GM23248 (cell line): ENCODE results near the gene ENTPD7. TPM values are rescaled to one million over a fixed set of nuclear protein-coding genes. Genes with fewer than 3 reads are reported as not detected.

Source experiments
- DNase-seq: peaks from one replicate; pipeline ENCODE4 v3.0.0-alpha.2; 2015
- H2AFZ ChIP-seq: fragments of 200-600 bp; sonication (generic); 2 replicates; pipeline ENCODE4 v1.6.1; 2016; ENCODE audit warnings: antibody characterized with exemption
- H3F3A ChIP-seq: fragments of 200-600 bp; sonication (generic); 2 replicates; pipeline ENCODE4 v1.6.1; 2016; ENCODE audit warnings: mild to moderate bottlenecking, antibody characterized with exemption, mixed run types; ENCODE audit not compliant: insufficient read depth
- H3K27ac ChIP-seq: fragments of 200-600 bp; sonication (generic); 2 replicates; pipeline ENCODE4 v1.5.1; 2016; ENCODE audit warnings: mild to moderate bottlenecking
- H3K27me3 ChIP-seq: fragments of 200-600 bp; sonication (generic); replicated peaks from 2 replicates; pipeline ENCODE4 v1.6.1; 2016; ENCODE audit warnings: mild to moderate bottlenecking; ENCODE audit not compliant: insufficient read depth
- H3K36me3 ChIP-seq: fragments of 200-600 bp; sonication (generic); 2 replicates; pipeline ENCODE4 v1.6.1; 2016; ENCODE audit warnings: low read depth, mild to moderate bottlenecking
- H3K4me1 ChIP-seq: fragments of 200-600 bp; sonication (generic); 2 replicates; pipeline ENCODE4 v1.6.1; 2016; ENCODE audit warnings: mild to moderate bottlenecking; ENCODE audit not compliant: insufficient read depth
- H3K4me2 ChIP-seq: fragments of 200-600 bp; sonication (generic); one replicate; pipeline ENCODE4 v1.6.1; 2016; ENCODE audit warnings: mild to moderate bottlenecking; ENCODE audit not compliant: unreplicated experiment
- H3K4me3 ChIP-seq: fragments of 200-600 bp; sonication (generic); 2 replicates; pipeline ENCODE4 v1.5.1; 2016; ENCODE audit warnings: mild to moderate bottlenecking
- H3K79me2 ChIP-seq: fragments of 200-600 bp; sonication (generic); 2 replicates; pipeline ENCODE4 v1.6.1; 2016; ENCODE audit warnings: mild to moderate bottlenecking; ENCODE audit not compliant: insufficient read depth
- H3K9ac ChIP-seq: fragments of 200-600 bp; sonication (generic); 2 replicates; pipeline ENCODE4 v1.6.1; 2016; ENCODE audit warnings: mild to moderate bottlenecking
- H3K9me2 ChIP-seq: fragments of 200-600 bp; sonication (generic); 2 replicates; pipeline ENCODE4 v1.6.1; 2016; ENCODE audit warnings: mixed run types, mild to moderate bottlenecking, moderate library complexity; ENCODE audit not compliant: insufficient read depth
- H3K9me3 ChIP-seq: fragments of 200-600 bp; sonication (generic); one replicate; pipeline ENCODE4 v1.6.1; 2017; ENCODE audit warnings: low read depth
- H4K20me1 ChIP-seq: fragments of 200-600 bp; sonication (generic); 2 replicates; pipeline ENCODE4 v1.6.0; 2016; ENCODE audit not compliant: insufficient read depth
- EZH2 ChIP-seq: fragments of 200-600 bp; sonication (generic); IDR thresholded peaks from 2 replicates; pipeline ENCODE4 v1.6.1; 2018; ENCODE audit warnings: antibody characterized with exemption, mild to moderate bottlenecking; ENCODE audit not compliant: insufficient read depth, poor library complexity, severe bottlenecking
- EZH2phosphoT487 ChIP-seq: fragments of 200-600 bp; sonication (generic); IDR thresholded peaks from 2 replicates; pipeline ENCODE4 v1.6.1; 2018; ENCODE audit warnings: antibody characterized with exemption, moderate library complexity, mild to moderate bottlenecking, low read depth; ENCODE audit not compliant: insufficient read depth
- WGBS, 2 experiments: methylation state at CpG; one replicate each; pipeline ENCODE4 v1.1.6; 2015 to 2017; ENCODE audit warnings: low lambda C conversion rate in 2 of 2, low coverage in 1 of 2; ENCODE audit errors: missing lambda C conversion rate in 2 of 2; 5-methylcytosine and 5-hydroxymethylcytosine counted together
- in situ Hi-C: fragments of 300-500 bp; cut with MboI; formaldehyde crosslinking; loops from 2 replicates; pipeline ENCODE4 v1.15.0; 2020
- polyA plus RNA-seq: library from polyadenylated mRNA; unstranded; fragments of >200 nt; fragmentation: Nextera tagmentation; extraction: Ambion mirVana; gene quantifications from 2 replicates; pipeline ENCODE4 v1.2.1, GENCODE V29; 2016
- total RNA-seq: library from RNA; depleted of rRNA; stranded (reverse); fragments of >200 nt; shearing (Covaris generic); gene quantifications from 2 replicates; pipeline ENCODE4 v1.2.3, GENCODE V29; 2014

Gene ENTPD7
- total and polyA plus RNA-seq, 2 experiments from 2014 or later, result 7.5 to 21.6 TPM

- no peaks in the 10 kb centered on the region for H3K79me2 ChIP-seq
- peak overlapping the region; percentile 57 for H3K27ac ChIP-seq
- 87 to 93% methylated on average over 2 to 3 of the region's 3 CpGs for WGBS, 2 experiments
Measured at GRCh38 chr10:99631496-99631895, 27.8 kb upstream of the ENTPD7 start.

GRCh38 chr10:99633832-99634231 is 25.5 kb upstream of the ENTPD7 start:
- Histone ChIP-seq H3K27me3 (no peaks in the 10 kb centered on the region), H3K4me1 (peaks cover 13% of the 10 kb centered on the region), H2AFZ (no peak overlapping the region), H3K36me3 (no peaks in the 10 kb centered on the region), H3K4me3 (no peak overlapping the region), H3K27ac (no peak overlapping the region), H3F3A (peaks cover 7% of the 10 kb centered on the region), H4K20me1 (no peaks in the 10 kb centered on the region), H3K9me3 (no peaks in the 10 kb centered on the region), H3K9ac (no peak overlapping the region), H3K79me2 (no peaks in the 10 kb centered on the region), H3K9me2 (no peaks in the 10 kb centered on the region), H3K4me2 (no peak overlapping the region)
- TF ChIP-seq EZH2phosphoT487 (no peak), EZH2 (no peak)
- in situ Hi-C loops, result loop anchor here (10.0 kb wide), 1 partner anchor 81 kb away; no protein-coding TSS in a partner anchor
- no peak for DNase-seq

More at GRCh38 chr10:99631496-99631895, 27.8 kb upstream of the ENTPD7 start:
- Histone ChIP-seq H3K4me1 (peaks cover 13% of the 10 kb centered on the region), H2AFZ (no peak overlapping the region), H3K9ac (no peak overlapping the region), H3K27me3 (no peaks in the 10 kb centered on the region), H3K4me2 (no peak overlapping the region), H4K20me1 (no peaks in the 10 kb centered on the region), H3K4me3 (no peak overlapping the region), H3K9me3 (no peaks in the 10 kb centered on the region), H3K9me2 (no peaks in the 10 kb centered on the region), H3F3A (peaks cover 7% of the 10 kb centered on the region), H3K36me3 (no peaks in the 10 kb centered on the region)
- in situ Hi-C loops, result loop anchor here (10.0 kb wide), 1 partner anchor 83 kb away; no protein-coding TSS in a partner anchor
- peak; percentile 75 for DNase-seq
- TF ChIP-seq EZH2, result no peak
- no peak for TF ChIP-seq EZH2phosphoT487

- Histone ChIP-seq H3K9me3 (no peaks in the 10 kb centered on the region), H3K4me2 (no peak overlapping the region), H3K36me3 (no peaks in the 10 kb centered on the region), H4K20me1 (no peaks in the 10 kb centered on the region), H3F3A (no peaks in the 10 kb centered on the region; the same call in 1 of the 2 replicates), H3K27me3 (no peaks in the 10 kb centered on the region), H3K27ac (no peak overlapping the region), H3K9me2 (no peaks in the 10 kb centered on the region), H3K4me1 (no peaks in the 10 kb centered on the region), H3K79me2 (no peaks in the 10 kb centered on the region), H3K4me3 (no peak overlapping the region), H2AFZ (no peak overlapping the region), H3K9ac (no peak overlapping the region)
- DNase-seq, result no peak
- in situ Hi-C loops, result no loop called here
- no peak for TF ChIP-seq EZH2phosphoT487
- TF ChIP-seq EZH2, result no peak
- WGBS, 2 experiments, result 43 to 46% methylated on average over 2 of the region's 2 CpGs
Measured at GRCh38 chr10:99647601-99648151, 11.6 kb upstream of the ENTPD7 start.

DNA sequence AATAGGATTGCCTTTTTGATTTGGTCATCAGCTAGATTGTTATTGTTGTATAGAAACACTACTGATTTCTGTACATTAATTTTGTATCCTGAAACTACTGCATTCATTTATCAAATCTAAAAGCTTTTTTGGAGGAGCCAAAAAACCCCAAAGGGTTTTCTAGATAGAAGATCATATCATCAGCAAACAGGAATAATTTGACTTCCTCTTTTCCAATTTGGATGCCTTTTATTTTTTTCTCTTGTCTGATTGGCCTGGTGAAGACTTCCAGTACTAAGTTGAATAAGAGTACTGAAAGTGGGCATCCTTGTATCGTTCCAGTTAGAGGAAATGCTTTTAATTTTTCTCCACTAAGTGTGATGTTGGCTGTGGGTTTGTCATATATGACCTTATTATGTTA is 10.6 kb upstream of the ENTPD7 start:
- H3K4me2 ChIP-seq, result no peak overlapping the region
- H3K9me2 ChIP-seq, result no peaks in the 10 kb centered on the region
- H3K4me3 ChIP-seq, result no peak overlapping the region
- no peaks in the 10 kb centered on the region for H3K27me3 ChIP-seq
- no peaks in the 10 kb centered on the region for H3K4me1 ChIP-seq
- in situ Hi-C loops, result no loop called here
- H3K9me3 ChIP-seq, result no peaks in the 10 kb centered on the region
- DNase-seq, result no peak
- no peak overlapping the region for H3K9ac ChIP-seq
- TF ChIP-seq EZH2, result no peak
- no peak for TF ChIP-seq EZH2phosphoT487
- no peak overlapping the region for H2AFZ ChIP-seq
- no peaks in the 10 kb centered on the region; the same call in 1 of the 2 replicates for H3F3A ChIP-seq
- 0% methylated on average over 1 of the region's 1 CpG for WGBS, 2 experiments
- no peaks in the 10 kb centered on the region for H4K20me1 ChIP-seq
- H3K27ac ChIP-seq, result no peak overlapping the region
- H3K79me2 ChIP-seq, result no peaks in the 10 kb centered on the region
- no peaks in the 10 kb centered on the region for H3K36me3 ChIP-seq
